Natural killer cell (primary cell): ENCODE data around the gene PLVAP. TPM values are rescaled to one million over a fixed set of nuclear protein-coding genes. Genes with fewer than 3 reads are reported as not detected.

Experiments used
- ATAC-seq, 3 donors: fragments of 150-1000 bp in 2 of 3; fragments of 200-7000 bp in 1 of 3; cut with Tn5 transposase; 1 replicate in 1 of 3; 2 replicates in 2 of 3; pipeline ENCODE4 v1.10.0; 2021; ENCODE audit warnings: mild to moderate bottlenecking in 2 of 3, moderate library complexity in 2 of 3
- DNase-seq, 2 donors: peaks; one replicate each; pipeline versions ENCODE4 v3.0.0 to v3.0.0-alpha.2; 2013 to 2021; ENCODE audit warnings: mixed read lengths in 1 of 2
- H3K27ac ChIP-seq: one replicate; pipeline ENCODE4 v1.5.1; 2013; ENCODE audit warnings: mild to moderate bottlenecking, low read length
- H3K27me3 ChIP-seq: one replicate; pipeline ENCODE4 v1.6.1; 2013; ENCODE audit warnings: low read length; ENCODE audit not compliant: control insufficient read depth, insufficient read depth
- H3K36me3 ChIP-seq: one replicate; pipeline ENCODE4 v1.6.1; 2013; ENCODE audit warnings: low read length; ENCODE audit not compliant: control insufficient read depth, insufficient read depth
- H3K4me1 ChIP-seq: one replicate; pipeline ENCODE4 v1.6.1; 2013; ENCODE audit warnings: low read length; ENCODE audit not compliant: control insufficient read depth, insufficient read depth
- H3K4me3 ChIP-seq: one replicate; pipeline ENCODE4 v1.5.1; 2013; ENCODE audit warnings: low read length
- H3K9me3 ChIP-seq: one replicate; pipeline ENCODE4 v1.6.1; 2013; ENCODE audit warnings: low read length; ENCODE audit not compliant: control insufficient read depth, insufficient read depth
- H3K27ac Mint-ChIP-seq, 2 donors: one replicate each; pipeline ENCODE4 v1.8.0; 2022; ENCODE audit warnings: mild to moderate bottlenecking in 2 of 2, mixed read lengths in 2 of 2, moderate library complexity in 1 of 2
- H3K27me3 Mint-ChIP-seq, 2 donors: one replicate each; pipeline ENCODE4 v1.8.0; 2022; ENCODE audit warnings: low read depth in 2 of 2, mixed read lengths in 2 of 2
- H3K36me3 Mint-ChIP-seq: one replicate; pipeline ENCODE4 v1.8.0; 2022; ENCODE audit warnings: mixed read lengths
- H3K4me1 Mint-ChIP-seq, 2 donors: one replicate each; pipeline ENCODE4 v1.8.0; 2022; ENCODE audit warnings: mixed read lengths in 2 of 2
- H3K4me3 Mint-ChIP-seq: one replicate; pipeline ENCODE4 v1.8.0; 2022; ENCODE audit warnings: mild to moderate bottlenecking, moderate library complexity, mixed read lengths
- H3K9me3 Mint-ChIP-seq, 2 donors: one replicate each; pipeline ENCODE4 v1.8.0; 2022; ENCODE audit warnings: mixed read lengths in 2 of 2
- CTCF ChIP-seq: fragments of 200-600 bp; IDR thresholded peaks from one replicate; pipeline ENCODE4 v1.8.0; 2022; ENCODE audit warnings: antibody characterized with exemption
- WGBS: methylation state at CpG from one replicate; pipeline ENCODE4 v1.1.7; 2013; ENCODE audit warnings: missing lambda C conversion rate; ENCODE audit not compliant: insufficient coverage; 5-methylcytosine and 5-hydroxymethylcytosine counted together
- intact Hi-C: fragments of 100-400 bp; cut with micrococcal nuclease; formaldehyde crosslinking; loops from one replicate; pipeline ENCODE4 v1.14.2; 2022
- total RNA-seq, 4 donors: library from RNA; stranded (reverse); fragments of 120-200 nt in 1 of 4; gene quantifications; one replicate each; pipeline versions ENCODE4 v1.2.3 to v1.2.4, GENCODE V29; 2013 to 2022

Gene PLVAP
- total RNA-seq, 3 donors from 2014 or later (not counting 1 experiment from before 2014, with no cell fraction given), result 0.33 to 0.53 TPM; not detected in 1

DNA sequence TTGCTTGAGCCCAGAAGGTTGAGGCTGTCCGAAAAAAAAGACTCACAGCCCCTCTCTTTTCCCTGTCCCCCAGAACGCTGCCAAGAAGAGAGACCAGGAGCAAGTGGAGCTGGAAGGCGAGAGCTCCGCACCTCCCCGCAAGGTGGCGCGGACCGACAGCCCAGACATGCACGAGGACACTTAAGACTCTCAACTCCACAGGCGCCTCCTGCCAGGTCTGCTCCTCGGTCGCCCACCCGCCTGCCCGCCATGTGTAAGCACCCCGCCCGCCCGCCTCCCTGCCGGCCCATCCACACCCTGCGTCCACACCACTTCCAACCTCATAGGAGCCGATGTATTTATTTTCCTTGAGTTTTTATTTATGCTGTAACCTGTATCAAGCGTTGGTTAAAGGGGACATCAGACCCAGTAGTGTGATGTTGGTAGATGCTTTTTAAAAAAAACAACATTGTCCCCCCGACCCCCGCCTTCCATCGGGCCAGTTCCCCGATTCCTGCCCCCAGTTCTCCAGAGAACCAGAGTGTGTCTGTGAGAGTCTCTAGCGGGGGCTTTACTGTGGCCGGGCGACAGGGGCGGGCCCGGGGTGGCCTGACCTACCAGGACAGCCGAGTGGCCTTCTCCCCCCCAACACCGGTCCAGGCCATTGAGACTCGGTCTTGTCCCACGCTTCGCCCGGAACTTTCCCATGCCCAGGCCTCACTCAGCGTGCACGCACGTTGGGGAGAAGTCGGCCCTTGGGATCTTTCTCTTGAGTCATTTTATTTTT, 57.5 kb downstream of the PLVAP start:
- DNase-seq, result no peak
- H3K27me3 ChIP-seq, result no peaks in the 10 kb centered on the region
- H3K4me1 ChIP-seq, result peaks cover 2% of the 10 kb centered on the region
- H3K4me3 ChIP-seq, result no peak overlapping the region
- H3K27ac ChIP-seq, result no peak overlapping the region
- no peaks in the 10 kb centered on the region for H3K36me3 Mint-ChIP-seq
- 95% methylated on average over 39 of the region's 40 CpGs for WGBS
- TF ChIP-seq CTCF, result no peak
- H3K27me3 Mint-ChIP-seq, result no peaks in the 10 kb centered on the region
- H3K9me3 Mint-ChIP-seq, result no peaks in the 10 kb centered on the region
- intact Hi-C loops, result no loop called here
- H3K9me3 ChIP-seq, result no peaks in the 10 kb centered on the region
- H3K4me3 Mint-ChIP-seq, result no peak overlapping the region
- no peak overlapping the region for H3K27ac Mint-ChIP-seq
- peaks cover 34% of the 10 kb centered on the region for H3K36me3 ChIP-seq
- no peaks in the 10 kb centered on the region for H3K4me1 Mint-ChIP-seq
- no peak for ATAC-seq

GRCh38 chr19:17318966-17319365, 58.2 kb downstream of the PLVAP start:
- DNase-seq (no peak), ATAC-seq (no peak)
- H3K36me3 Mint-ChIP-seq, result no peaks in the 10 kb centered on the region
- no peak overlapping the region for H3K27ac Mint-ChIP-seq
- H3K9me3 ChIP-seq, result no peaks in the 10 kb centered on the region
- H3K9me3 Mint-ChIP-seq, result no peaks in the 10 kb centered on the region
- no peaks in the 10 kb centered on the region for H3K4me1 Mint-ChIP-seq
- no peak overlapping the region for H3K4me3 ChIP-seq
- no peak overlapping the region for H3K27ac ChIP-seq
- H3K4me3 Mint-ChIP-seq, result no peak overlapping the region
- H3K36me3 ChIP-seq, result peaks cover 41% of the 10 kb centered on the region
- peaks cover 2% of the 10 kb centered on the region for H3K4me1 ChIP-seq
- H3K27me3 Mint-ChIP-seq, result no peaks in the 10 kb centered on the region
- WGBS, result 70% methylated on average over 6 of the region's 6 CpGs
- intact Hi-C loops, result no loop called here
- no peak for TF ChIP-seq CTCF
- no peaks in the 10 kb centered on the region for H3K27me3 ChIP-seq

DNA sequence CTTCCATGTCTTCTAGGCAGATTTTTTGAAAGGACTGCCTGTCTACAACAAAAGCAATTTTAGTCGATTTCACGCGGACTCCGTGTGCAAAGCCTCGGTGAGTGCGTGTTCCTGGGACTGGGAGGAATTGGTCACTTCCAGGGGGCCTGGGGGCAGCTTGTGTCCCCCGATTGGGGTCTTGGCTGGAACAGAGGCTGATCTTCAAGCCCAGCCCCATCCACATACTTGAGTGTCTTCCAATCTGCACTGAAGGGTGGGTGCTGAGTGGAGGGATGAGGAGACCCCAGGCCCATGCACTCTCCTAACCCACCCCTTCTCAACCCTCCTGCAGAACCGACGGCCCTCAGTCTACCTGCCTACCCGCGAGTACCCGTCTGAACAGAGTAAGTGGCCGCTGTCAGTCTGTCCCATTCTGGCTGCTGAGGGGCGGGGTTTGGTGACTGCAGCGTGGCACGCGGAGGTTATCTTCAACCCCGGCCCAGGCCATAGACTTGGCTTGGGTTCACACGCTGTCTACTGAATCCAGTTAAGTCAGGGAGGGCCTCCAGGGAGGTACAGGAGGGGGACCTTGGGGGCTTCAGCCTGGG, 63.0 kb downstream of the PLVAP start:
- no peaks in the 10 kb centered on the region for H3K27me3 Mint-ChIP-seq
- Histone ChIP-seq H3K27me3 (no peaks in the 10 kb centered on the region), H3K27ac (no peak overlapping the region), H3K36me3 (peaks cover 24% of the 10 kb centered on the region), H3K4me1 (peaks cover 13% of the 10 kb centered on the region), H3K9me3 (no peaks in the 10 kb centered on the region), H3K4me3 (no peak overlapping the region)
- intact Hi-C loops, result no loop called here
- ATAC-seq (no peak), DNase-seq (no peak)
- H3K4me3 Mint-ChIP-seq, result no peak overlapping the region
- 97% methylated on average over 19 of the region's 19 CpGs for WGBS
- no peak for TF ChIP-seq CTCF
- H3K36me3 Mint-ChIP-seq, result no peaks in the 10 kb centered on the region
- no peaks in the 10 kb centered on the region for H3K9me3 Mint-ChIP-seq
- peaks cover 17 to 28% of the 10 kb centered on the region in 2 donors for H3K4me1 Mint-ChIP-seq
- no peak overlapping the region for H3K27ac Mint-ChIP-seq
